NCI-H1436 treated with DMSO at 0.1 percent for 48 hours (cell line): Measurements from ENCODE around the gene PLPPR2.
A peak's percentile ranks its signal among the peaks of the same experiment; 100 is the strongest.
"Not testable (repeated sequence)": the region's sequence is repeated elsewhere in the genome, so short reads cannot be mapped to it uniquely, and the experiment has no call there.

Experiments
- DNase-seq: peaks from one replicate; lab custom pipeline; 2025; lab: John Stamatoyannopoulos, UW

Gene PLPPR2, protein sequence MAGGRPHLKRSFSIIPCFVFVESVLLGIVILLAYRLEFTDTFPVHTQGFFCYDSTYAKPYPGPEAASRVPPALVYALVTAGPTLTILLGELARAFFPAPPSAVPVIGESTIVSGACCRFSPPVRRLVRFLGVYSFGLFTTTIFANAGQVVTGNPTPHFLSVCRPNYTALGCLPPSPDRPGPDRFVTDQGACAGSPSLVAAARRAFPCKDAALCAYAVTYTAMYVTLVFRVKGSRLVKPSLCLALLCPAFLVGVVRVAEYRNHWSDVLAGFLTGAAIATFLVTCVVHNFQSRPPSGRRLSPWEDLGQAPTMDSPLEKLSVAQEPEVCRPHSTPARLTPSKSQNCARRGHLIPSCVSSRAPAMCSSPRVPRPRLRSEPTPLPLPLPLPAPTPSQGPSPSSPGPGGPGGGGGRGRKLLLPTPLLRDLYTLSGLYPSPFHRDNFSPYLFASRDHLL

DNA sequence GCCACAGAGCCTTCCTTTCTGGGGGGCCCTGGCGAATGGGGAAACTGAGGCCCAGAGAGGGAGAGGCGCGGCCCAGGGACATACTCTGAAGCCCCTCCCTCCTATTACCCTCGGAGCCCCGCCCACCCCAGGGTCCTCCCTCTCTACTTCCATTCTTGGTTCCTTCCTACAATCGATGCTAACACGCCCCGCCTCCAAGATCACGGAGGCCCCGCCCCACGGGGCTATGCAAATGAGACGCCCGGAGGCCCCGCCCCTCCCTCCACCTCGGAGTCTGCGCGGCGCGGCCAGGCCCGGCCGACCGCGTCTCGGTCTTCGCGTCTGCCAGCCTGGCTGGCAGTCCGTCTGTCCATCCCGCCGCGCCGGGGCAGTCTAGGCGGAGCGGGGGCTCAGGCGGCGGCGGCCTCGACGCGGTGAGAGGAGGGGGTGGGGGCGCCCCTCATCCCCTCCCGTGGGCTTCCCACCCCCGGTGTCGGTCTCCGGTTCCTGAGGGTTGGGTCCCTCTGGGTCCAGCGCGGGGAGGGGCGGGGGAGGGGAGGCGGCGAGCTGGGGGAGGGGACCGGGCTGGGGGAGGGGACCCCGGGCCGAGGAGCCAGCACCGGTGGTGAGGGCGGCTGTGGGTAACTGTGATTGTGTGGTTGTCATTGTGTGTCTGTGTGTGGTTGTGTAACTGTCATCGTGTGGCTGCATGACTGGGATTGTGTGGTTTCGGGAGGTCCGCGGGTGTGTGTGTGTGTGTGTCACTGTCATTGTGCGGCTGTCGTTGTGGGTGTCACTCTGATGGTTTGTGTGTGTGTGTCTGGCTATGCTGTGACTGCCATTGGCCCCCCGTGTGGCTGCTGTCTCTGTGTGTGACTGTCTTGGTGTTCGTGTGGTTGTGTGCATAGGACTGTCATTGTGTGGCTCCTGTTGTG lies at the start of gene PLPPR2:
PLPPR2 (plus strand) TSS at position 273 of the 914 bp plus-strand sequence. CDS start 2,242 bp downstream, outside the sequence.
- peak; percentile 37 for DNase-seq

DNA sequence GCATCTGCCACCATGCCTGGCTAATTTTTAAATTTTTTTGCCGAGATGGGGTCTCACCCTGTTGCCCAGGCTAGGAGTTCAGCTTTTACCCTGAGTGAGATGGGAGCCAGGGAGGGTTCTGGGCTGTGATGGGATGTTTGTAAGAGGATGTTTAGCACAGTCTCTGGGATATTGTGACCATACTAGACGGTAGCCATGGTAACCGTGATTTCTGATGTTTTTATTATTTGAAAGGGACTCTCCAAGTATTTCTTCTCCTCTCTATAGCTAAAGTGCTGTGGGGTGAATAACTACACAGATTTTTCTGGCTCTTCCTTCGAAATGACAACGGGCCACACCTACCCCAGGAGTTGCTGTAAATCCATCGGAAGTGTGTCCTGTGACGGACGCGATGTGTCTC lies 48.9 kb upstream of the PLPPR2 start:
- no peak for DNase-seq

DNA sequence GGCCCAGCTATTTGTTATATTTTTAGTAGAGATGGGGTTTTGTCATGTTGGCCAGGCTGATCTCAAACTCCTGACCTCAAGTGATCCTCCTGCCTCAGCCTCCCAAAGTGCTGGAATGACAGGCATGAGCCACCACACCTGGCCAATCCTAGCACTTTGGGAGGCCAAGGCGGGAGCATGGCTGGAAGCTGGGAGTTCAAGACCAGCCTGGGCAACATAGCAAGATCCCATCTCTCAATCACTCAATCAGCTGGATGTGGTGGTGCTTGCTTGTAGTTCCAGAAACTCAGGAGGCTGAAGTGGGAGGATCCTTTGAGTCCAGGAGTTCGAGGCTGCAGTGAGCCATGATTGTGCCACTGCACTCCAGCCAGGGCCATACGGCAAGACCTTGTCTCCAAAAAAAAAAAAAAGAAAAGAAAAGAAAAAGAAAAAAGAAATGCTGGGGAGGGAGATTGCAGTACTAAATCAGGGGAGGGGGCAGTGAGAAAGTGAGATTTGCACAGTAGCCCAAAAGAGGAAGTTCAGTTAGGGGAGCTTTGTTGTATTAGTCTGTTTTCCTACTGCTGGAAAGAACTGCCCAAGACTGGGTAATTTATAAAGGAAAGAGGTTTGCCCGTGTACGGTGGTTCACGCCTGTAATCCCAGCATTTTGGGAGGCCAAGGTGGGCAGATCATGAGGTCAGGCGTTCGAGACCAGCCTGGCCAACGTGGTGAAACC lies 34.8 kb upstream of the PLPPR2 start:
- not testable (repeated sequence) for DNase-seq

DNA sequence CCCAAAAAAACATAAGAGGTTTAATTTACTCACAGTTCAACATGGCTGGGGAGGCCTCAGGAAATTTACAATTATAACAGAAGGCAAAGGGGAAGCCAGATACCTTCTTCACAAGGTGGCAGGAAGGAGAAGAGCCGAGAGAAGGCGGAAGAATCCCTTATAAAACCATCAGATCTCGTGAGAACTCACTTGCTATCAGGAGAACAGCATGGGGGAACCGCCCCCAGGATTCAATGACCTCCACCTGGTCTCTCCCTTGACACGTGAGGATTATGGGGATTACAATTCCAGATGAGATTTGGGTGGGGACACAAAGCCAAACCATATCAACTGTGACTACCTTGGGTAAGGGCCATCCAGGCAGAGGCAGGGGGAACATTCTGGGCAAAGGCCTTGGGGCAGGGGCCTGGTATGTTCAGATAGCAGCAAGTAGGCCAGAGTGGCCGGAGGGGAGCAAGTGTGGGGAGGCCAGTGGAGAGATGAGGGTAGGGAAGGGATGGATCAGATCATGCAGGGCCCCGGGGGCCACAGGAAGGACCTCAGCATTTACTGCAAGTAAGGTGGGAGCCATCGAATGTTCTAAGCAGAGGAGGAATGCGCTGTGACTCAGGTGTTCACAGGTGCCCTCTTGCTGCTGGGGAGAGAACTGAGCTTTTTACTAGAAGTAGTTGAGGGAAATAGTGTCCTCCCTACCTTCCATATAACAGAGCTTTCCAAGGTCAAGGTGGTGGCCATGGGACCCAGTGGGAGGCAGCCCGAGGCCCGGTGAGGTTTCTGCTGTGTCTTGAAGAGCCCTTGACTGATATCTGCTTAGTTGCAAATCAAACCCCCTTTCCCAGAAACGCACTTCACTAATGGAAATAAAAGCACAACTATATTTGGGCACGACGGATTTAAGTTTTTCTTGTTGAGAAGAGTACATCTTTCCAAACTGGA lies 33.8 kb upstream of the PLPPR2 start:
- DNase-seq: no peak

DNA sequence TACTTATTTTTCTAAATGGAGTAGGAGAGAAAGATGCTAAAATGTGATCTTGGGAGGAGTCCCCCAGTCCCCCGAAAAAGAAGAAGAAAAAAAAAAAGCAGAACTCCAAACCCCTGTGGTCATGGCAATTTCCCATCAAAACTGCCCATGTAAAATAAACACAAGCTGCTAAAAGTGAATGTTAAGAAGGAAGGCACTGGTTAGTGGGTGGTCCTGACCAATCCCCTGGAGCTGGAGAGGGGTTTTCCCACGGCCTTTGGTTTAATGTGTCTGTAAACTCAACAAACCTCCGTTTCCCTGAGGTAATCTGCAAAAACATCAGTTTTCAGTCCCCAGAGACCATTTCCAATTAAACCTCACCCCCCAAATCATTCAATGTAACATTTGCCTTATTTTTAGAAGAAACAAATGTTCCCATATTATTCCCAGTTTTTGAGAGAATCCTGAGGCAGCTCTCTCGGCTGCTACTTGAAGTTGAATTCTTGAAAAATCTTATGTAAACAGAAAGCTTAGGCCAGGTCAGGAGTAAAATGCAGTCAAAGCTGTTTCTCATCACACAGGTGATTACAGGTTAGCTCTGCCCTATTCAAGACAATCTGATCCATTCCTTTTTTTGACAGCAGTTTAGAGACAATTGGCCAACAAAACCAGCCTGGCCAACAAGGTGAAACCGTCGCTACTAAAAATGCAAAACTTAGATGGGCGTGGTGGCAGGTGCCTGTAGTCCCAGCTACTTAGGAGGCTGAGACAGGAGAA lies 32.8 kb upstream of the PLPPR2 start:
- DNase-seq: no peak

DNA sequence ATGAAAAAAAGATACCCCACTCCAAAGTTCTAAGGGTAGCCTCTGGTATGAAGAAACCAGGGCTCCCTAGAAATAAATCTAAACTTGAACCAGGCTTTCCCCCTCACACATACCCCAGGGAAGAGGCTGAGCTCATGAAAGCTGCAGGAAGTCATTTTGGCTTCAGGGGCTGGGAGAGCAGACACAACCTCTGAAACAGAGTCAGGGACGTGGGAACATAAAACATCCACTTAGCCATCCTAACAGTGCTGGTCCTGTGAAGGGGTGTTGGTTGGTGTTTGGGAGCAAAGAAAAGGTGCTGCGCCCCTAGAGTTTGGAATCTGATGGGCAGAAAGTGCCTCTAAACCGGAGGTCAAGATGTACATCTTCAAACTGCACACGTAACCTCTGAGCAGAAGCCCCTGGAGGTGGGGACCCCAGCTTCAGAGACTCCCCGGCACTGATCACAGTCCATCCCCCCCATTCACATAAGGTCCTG lies 31.6 kb upstream of the PLPPR2 start:
- DNase-seq: no peak

DNA sequence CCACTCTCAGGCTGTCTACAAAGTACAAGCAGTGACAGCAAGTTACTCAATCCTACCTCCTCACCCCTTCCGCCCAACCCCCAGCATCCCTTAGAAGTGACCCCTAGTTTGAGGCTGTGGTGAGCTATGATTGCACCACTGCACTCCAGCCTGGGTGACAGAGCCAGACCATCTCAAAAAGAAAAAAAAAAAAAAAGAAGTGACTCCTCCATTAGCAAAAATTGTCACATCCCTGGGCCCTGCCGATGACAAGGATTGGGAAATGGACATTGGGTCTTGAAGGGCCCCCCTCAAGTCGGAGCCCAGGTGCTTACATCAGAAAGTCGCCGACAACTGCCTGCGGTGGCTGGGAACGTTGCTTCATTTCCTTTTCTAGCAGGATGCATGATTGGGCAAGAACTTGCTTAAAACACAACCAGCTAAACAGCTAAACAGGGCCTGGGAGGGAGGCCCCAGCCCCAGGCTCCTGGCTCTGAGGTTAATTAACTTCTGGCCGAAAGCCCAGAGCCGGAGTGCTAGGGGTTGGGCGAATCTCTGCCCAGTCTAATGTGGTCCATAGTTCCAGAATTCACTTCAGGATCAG lies 31.1 kb upstream of the PLPPR2 start:
- DNase-seq: no peak

DNA sequence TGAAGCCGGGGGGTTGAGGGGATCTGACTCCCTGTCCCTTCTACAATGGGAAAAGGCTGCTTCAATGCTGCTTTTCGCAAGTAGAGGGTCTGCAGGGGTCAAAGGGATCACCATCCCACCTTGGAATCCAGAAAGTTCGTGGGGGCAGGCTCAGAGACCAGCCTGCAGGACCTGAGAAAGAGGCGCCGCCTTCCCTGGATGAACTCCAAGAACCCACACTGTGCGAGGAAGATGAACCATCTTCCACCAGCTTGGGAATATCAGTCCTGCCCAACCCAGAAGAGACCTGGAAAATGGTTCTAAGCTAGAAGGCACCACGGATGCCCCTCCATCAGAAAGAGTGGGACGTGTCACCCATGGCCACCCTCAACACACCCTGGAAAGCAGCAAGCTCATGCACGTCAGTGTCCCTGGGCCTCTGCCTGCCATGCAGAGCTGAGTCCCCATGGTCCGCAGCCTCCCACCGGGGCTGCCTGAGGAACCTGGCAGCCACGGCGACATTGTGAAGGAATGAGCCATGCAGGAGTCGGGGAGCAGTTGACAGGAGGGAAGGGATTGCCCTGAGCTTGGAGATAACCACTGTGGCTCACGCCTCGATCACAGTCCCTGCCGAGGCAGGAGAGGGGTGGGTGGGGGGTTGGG lies 30.4 kb upstream of the PLPPR2 start:
- DNase-seq: no peak

DNA sequence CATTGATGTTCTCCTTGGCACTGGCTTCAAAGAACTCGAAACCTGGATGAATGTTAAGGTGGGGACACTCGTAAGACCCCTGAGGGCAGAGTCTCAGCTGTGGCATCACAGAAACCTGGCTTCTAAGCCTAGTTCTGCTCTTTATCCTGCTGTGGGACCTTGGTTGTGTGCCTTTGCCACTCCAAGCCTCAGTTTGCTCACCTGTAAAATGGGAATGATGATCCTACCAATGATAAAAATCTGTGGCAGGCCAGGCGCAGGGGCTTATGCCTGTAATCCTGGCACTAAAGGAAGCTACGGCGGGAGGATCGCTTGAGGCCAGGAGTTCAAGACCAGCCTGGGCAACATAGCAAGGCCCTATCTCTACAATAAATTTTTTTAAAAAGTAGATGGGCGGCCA lies 29.7 kb upstream of the PLPPR2 start:
- no peak for DNase-seq

DNA sequence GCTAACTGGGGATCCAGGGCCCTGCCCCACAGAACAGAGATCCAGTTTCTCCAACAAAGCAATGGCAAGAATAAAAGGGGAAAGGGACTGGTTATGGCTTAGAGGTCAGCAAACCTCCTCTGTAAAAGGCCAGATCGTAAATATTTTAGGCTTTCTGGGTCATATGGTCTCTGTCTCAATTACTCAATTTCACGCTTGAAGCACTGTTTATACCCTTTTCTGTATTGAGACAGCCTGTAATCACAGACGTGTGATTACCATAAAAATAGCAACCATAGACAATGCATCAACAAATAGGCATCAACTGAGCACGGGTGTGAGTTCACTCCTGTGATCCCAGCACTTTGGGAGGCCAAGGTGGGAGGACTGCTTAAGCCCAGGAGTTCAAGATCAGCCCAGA lies 25.1 kb upstream of the PLPPR2 start:
- DNase-seq: no peak

DNA sequence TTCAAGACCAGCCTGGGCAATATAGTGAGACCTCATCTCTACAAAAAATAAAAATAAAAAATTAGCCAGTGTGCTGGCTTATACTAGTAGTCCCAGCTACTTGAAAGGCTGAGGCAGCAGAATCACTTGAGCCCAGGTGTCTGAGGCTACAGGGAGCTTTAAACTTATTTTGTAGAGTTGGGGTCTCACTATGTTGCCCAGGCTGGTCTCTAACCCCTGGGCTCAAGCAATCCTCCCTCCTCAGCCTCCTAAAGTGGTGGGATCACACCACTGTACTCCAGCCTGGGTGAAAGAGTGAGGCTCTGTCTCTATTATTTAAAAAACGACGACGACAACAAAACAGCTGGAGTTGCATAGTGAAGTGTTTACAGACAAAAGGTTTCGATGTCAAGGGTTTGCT lies 23.7 kb upstream of the PLPPR2 start:
- no peak for DNase-seq

DNA sequence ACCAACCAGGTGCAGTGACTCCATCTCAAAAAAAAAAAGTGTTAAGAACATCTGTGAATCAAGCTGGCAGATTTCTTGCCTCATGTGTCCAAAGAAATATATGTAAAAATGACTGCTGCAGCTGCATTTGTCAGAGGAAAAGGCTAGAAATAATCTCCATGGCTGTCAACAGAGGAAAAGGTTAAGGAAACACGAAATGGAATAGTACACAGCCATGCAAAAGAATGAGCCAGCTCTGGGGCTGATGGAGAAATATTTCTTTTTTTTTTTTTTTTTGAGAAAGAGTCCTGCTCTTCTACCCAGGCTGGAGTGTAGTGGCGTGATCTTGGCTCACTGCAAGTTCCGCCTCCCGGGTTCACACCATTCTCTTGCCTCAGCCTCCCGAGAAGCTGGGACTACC lies 22.4 kb upstream of the PLPPR2 start:
- no peak for DNase-seq

DNA sequence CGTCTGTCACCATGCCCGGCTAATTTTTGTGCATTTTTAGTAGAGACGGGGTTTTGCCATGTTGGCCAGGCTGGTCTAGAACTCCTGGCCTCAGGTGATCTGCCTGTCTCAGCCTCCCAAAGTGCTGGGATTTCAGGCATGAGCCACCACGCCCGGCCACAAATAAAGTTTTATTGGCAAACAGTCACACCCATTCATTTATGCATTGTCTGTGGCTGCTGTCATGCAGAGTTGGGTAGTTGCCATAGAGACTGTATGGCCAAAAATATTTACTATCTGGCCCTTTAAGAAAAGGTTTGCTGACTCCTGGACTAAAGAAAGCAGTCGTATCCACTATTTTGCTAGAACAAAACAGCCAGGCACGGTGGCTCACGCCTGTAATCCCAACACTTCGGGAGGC lies 21.4 kb upstream of the PLPPR2 start:
- not testable (repeated sequence) for DNase-seq

DNA sequence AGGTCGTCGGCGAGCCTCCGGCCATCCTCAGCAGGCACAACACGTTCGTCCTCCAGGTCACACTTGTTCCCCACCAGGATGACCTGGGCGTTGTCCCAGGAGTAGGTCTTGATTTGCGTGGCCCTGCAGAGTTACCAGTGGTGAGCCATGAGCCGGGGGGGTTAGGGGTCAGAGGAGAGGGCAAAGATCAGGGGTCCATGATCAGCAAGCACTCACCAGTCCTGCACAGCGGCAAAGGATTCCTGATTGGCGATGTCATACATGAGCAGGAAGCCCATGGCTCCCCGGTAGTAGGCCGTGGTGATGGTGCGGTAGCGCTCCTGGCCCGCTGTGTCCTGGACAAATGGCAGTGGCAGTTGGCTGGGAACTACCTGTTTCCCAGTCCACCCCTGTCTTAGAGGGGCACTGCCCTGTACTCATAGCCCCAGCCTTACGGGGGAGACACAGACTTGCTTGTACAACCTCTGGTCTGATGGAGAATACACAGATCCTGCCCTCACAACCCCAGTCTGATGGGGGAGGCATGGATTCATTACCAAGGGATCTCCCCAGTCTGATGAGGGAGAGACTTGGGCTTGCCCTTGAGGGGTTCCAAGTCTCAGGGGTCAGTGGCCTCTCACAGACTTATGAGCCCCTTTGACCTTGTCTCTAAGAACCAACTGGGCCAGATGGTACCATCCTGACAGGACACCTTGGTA lies 19.6 kb upstream of the PLPPR2 start:
- no peak for DNase-seq

DNA sequence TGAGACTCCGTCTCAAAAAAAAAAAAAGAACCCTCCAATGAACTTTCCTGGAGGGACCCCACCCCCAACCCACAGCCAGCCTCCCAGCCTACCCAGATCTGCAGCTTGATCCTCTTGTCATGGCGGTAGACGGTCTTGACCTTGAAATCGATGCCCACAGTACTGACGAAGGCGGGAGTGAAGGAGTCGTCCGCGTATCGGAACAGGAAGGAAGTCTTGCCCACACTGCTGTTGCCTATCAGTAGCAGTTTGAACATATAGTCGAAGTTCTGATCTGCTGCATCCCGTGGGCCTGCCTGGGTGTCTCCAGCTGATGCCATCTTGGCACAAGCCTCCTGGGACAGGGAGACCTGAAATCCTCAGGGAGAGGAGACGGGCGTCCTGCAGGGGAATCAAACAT lies 18.2 kb upstream of the PLPPR2 start:
- no peak for DNase-seq

DNA sequence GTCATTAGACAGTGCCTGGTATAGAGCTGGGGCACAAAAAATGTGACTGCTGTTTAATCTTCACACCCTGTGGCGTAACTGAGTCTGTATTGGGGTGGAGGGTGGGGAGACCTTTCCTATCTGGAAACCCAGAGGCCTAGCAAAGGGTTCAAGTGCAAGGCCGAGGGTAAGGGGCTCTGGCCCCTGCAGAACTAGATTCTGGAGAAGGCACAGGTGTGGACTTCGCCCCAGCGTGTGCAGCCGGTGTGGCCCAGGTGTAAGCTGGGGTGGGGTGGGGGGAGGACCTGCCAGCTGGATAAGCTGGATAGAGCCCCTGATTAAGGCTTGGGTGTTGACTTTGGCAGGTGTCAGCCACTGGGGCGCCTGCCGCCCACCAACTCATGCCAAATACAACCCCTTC lies 17.1 kb upstream of the PLPPR2 start:
- no peak for DNase-seq

DNA sequence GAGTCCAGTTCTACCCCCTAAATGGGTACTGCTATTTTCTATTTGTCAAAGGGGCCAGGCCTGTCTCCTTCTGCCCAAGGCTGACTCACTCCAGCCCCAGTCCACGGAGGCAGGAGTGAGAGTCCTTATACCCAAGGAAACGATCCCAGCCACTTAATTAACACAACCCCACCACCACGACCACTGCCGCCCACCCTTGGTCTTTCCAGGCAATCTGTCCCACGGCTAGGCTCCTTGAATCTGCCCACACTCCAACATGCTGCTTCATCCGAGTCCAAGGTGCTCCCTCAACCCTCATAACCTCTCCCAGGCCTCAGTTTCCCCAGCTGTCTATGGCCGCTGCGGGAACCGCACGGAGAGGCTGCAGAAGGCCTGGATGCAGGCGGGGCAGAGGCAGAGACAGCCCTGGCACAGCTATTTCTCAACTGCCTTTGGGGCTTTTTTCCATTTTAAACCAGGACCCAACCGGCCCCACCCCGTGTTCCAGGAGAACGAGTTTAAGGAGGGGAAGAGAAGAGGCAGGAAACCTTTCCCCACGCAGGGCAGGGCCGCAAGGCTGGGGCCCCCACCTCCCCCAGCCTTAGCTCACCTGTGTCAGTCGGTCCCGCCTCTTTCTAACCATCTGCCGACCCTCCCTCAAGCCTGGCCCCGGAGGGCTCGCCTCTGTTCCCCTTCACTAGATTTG lies 16.5 kb upstream of the PLPPR2 start:
- DNase-seq: no peak
